ENCODE data around the gene RIOX2. TPM values are rescaled to one million over a fixed set of nuclear protein-coding genes. Genes with fewer than 3 reads are reported as not detected.
"Not testable (repeated sequence)": the region's sequence is repeated elsewhere in the genome, so short reads cannot be mapped to it uniquely, and the experiment has no call there.

RIOX2 gene
- total RNA-seq, 1 donor from 2014 or later: 12.3 TPM

DNA sequence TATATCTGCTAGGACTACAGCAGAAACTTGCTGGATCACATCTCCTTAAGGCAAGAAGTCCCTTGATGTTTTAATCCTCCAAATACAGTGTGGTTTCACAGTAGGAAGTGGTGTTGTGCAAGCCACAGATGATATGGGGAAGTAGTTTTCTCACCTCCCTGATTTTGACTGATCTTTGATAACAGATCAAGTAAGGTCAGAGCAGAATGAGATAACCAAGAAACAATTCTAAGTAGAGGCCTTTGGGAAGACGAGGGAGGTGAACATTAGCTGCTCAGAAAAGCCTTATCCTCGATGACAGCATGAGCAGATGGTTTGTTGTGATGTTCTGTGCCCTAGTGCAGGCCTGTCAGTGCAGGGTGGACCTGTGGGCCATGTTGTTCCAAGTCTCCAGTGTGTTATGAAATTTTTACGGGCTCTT, 61.3 kb downstream of the RIOX2 start:
- Mint-ChIP-seq H3K4me1 (ENCODE audit: low read depth, unreplicated experiment) (peaks cover 11% of the 10 kb centered on the region), H3K36me3 (ENCODE audit: unreplicated experiment) (no peaks in the 10 kb centered on the region), H3K4me3 (ENCODE audit: unreplicated experiment) (peak overlapping the region; percentile 38)

DNA sequence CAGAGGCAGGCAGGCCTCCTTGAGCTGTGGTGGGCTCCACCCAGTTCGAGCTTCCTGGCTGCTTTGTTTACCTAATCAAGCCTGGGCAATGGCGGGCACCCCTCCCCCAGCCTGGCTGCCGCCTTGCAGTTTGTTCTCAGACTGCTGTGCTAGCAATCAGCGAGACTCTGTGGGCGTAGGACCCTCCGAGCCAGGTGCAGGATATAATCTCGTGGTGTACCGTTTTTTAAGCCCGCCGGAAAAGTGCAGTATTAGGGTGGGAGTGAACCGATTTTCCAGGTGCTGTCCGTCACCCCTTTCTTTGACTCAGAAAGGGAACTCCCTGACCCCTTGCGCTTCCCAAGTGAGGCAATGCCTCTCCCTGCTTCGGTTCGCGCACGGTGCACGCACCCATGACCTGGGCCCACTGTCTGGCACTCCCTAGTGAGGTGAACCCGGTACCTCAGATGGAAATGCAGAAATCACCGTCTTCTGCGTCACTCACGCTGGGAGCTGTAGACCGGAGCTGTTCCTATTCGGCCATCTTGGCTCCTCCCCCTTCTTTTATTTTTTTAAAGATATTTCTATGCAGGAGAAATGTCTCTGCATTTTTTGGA, 61.9 kb downstream of the RIOX2 start:
- Mint-ChIP-seq H3K4me3 (ENCODE audit: unreplicated experiment) (peak overlapping the region; percentile 38), H3K4me1 (ENCODE audit: low read depth, unreplicated experiment) (peaks cover 11% of the 10 kb centered on the region), H3K27ac (ENCODE audit: unreplicated experiment) (peak overlapping the region; percentile 69)
- not testable (repeated sequence) for H3K36me3 Mint-ChIP-seq (ENCODE audit: unreplicated experiment); H3K9me3 Mint-ChIP-seq (ENCODE audit: unreplicated experiment); H3K27me3 Mint-ChIP-seq (ENCODE audit: unreplicated experiment); DNase-seq

More for the DNA sequence above, 61.3 kb downstream of the RIOX2 start:
- Mint-ChIP-seq H3K27ac (ENCODE audit: unreplicated experiment) (peak overlapping the region; percentile 69), H3K9me3 (ENCODE audit: unreplicated experiment) (no peaks in the 10 kb centered on the region), H3K27me3 (ENCODE audit: unreplicated experiment) (peaks cover 2% of the 10 kb centered on the region)
- TF ChIP-seq, protein P1, sequence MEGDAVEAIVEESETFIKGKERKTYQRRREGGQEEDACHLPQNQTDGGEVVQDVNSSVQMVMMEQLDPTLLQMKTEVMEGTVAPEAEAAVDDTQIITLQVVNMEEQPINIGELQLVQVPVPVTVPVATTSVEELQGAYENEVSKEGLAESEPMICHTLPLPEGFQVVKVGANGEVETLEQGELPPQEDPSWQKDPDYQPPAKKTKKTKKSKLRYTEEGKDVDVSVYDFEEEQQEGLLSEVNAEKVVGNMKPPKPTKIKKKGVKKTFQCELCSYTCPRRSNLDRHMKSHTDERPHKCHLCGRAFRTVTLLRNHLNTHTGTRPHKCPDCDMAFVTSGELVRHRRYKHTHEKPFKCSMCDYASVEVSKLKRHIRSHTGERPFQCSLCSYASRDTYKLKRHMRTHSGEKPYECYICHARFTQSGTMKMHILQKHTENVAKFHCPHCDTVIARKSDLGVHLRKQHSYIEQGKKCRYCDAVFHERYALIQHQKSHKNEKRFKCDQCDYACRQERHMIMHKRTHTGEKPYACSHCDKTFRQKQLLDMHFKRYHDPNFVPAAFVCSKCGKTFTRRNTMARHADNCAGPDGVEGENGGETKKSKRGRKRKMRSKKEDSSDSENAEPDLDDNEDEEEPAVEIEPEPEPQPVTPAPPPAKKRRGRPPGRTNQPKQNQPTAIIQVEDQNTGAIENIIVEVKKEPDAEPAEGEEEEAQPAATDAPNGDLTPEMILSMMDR (IDR thresholded peaks at IDR 0.05; ENCODE audit: partially characterized antibody, unreplicated experiment): no peak
- DNase-seq: no peak

DNA sequence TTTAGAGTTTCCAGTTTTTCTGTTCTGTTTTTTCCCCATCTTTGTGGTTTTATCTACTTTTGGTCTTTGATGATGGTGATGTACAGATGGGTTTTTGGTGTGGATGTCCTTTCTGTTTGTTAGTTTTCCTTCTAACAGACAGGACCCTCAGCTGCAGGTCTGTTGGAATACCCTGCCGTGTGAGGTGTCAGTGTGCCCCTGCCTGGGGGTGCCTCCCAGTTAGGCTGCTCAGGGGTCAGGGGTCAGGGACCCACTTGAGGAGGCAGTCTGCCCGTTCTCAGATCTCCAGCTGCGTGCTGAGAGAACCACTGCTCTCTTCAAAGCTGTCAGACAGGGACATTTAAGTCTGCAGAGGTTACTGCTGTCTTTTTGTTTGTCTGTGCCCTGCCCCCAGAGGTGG, 62.4 kb downstream of the RIOX2 start:
- DNase-seq; H3K27me3 Mint-ChIP-seq (ENCODE audit: unreplicated experiment); H3K9me3 Mint-ChIP-seq (ENCODE audit: unreplicated experiment); H3K4me3 Mint-ChIP-seq (ENCODE audit: unreplicated experiment); H3K27ac Mint-ChIP-seq (ENCODE audit: unreplicated experiment); H3K36me3 Mint-ChIP-seq (ENCODE audit: unreplicated experiment): not testable (repeated sequence)
- peaks cover 11% of the 10 kb centered on the region for H3K4me1 Mint-ChIP-seq (ENCODE audit: low read depth, unreplicated experiment)

DNA sequence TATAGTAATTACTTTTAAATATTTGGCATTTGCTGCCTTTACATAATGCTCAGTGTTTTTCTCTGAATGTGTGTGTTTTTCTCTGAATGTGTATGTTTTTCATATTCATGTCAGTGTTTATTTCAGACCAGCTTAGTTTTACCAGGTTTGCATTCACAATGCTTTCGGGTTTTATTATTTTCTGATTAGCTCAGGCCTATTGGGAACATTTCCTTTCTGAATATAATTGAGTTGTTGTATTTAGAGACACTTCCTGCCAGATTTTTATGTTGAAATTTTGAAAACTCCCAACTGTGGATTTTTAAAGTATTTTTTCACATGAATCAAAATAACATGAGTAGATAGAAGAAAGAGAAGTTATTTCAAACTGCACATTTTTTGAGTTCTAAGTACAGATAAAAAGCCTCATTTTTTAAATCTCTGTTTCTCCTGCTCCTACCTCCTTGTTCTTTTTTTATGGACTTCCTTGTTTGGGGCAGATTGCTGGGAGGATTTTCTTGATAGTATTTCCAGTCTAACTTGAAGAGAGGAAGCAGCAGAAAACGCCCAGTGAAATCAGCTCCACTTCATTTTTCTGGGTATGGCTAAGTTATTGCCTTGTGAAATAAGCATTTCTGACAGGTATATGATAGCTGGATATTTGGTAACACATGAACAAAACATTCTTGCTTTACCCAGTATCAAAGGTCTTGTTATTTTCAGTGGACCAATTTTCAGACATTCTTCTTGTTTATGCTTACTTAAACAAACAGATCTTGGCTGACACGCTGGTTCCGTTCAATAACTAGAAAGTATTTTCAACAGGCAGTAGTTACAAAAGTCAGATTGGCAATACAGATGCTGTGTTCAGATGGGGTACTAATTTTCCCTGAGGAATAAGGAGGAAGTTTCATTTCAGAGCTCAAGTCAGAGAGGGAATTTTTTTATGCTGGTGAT, 70.7 kb downstream of the RIOX2 start:
- Mint-ChIP-seq H3K27me3 (ENCODE audit: unreplicated experiment) (peaks cover 5% of the 10 kb centered on the region), H3K36me3 (ENCODE audit: unreplicated experiment) (peaks cover 5% of the 10 kb centered on the region), H3K4me3 (ENCODE audit: unreplicated experiment) (no peak overlapping the region), H3K27ac (ENCODE audit: unreplicated experiment) (no peak overlapping the region), H3K4me1 (ENCODE audit: low read depth, unreplicated experiment) (peaks cover 13% of the 10 kb centered on the region), H3K9me3 (ENCODE audit: unreplicated experiment) (peaks cover 3% of the 10 kb centered on the region)
- no peak for DNase-seq
- TF ChIP-seq, protein P1 (IDR thresholded peaks at IDR 0.05; ENCODE audit: partially characterized antibody, unreplicated experiment): no peak

DNA sequence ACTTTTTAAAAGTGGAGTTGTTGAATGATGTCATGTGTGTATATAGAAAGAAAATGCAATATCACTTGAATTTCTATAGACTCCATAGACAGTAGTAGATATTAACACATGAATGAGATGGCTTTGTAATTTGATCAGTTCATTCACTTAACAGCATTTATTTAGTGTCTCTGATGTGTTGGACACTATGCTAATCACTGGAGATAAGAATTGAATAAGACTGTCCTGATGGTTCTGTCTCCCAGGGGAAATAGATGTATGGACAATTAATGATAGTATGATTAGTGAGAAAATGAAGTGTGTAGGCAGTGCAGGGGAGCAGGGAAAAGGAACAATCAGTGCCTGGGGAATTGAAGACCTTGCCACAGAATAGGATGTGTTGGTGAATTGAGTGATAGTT, 72.9 kb downstream of the RIOX2 start:
- Mint-ChIP-seq H3K36me3 (ENCODE audit: unreplicated experiment) (peaks cover 5% of the 10 kb centered on the region), H3K27ac (ENCODE audit: unreplicated experiment) (peak overlapping the region; percentile 17), H3K27me3 (ENCODE audit: unreplicated experiment) (peaks cover 6% of the 10 kb centered on the region), H3K9me3 (ENCODE audit: unreplicated experiment) (peaks cover 3% of the 10 kb centered on the region), H3K4me1 (ENCODE audit: low read depth, unreplicated experiment) (peaks cover 13% of the 10 kb centered on the region), H3K4me3 (ENCODE audit: unreplicated experiment) (no peak overlapping the region)
- TF ChIP-seq, protein P1 (IDR thresholded peaks at IDR 0.05; ENCODE audit: partially characterized antibody, unreplicated experiment): no peak
- DNase-seq: no peak

DNA sequence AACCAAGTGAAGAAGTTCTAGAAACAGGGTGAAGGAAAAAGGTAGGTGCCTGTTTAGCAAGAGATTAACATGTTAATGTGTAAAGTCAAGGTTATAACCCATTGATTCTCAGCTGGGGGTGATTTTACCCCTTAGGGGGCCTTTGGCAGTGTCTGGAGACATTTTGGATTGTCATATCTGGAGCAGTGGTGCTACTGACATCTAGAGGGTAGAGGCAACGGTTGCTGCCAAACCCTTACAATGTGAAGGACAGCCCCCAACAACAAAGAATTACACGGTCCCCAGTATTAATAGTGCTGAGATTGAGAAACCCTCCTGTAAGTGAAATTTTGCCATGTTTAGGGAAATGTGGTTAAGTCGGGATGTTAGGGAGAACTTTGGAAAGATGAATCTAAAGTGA, 75.7 kb downstream of the RIOX2 start:
- H3K4me3 Mint-ChIP-seq (ENCODE audit: unreplicated experiment): no peak overlapping the region
- TF ChIP-seq, protein P1 (IDR thresholded peaks at IDR 0.05; ENCODE audit: partially characterized antibody, unreplicated experiment): no peak
- H3K9me3 Mint-ChIP-seq (ENCODE audit: unreplicated experiment): peaks cover 3% of the 10 kb centered on the region
- H3K4me1 Mint-ChIP-seq (ENCODE audit: low read depth, unreplicated experiment): peaks cover 9% of the 10 kb centered on the region
- H3K27me3 Mint-ChIP-seq (ENCODE audit: unreplicated experiment): peaks cover 6% of the 10 kb centered on the region
- no peak overlapping the region for H3K27ac Mint-ChIP-seq (ENCODE audit: unreplicated experiment)
- H3K36me3 Mint-ChIP-seq (ENCODE audit: unreplicated experiment): peaks cover 5% of the 10 kb centered on the region
- no peak for DNase-seq
